NCI-H69 (cell line): ENCODE measurements around the gene HIPK2.

ENCODE experiments used
- DNase-seq: peaks from one replicate; lab custom pipeline; 2025; lab: John Stamatoyannopoulos, UW

HIPK2 gene

GRCh38 chr7:139783647-139784385 is 6.0 kb upstream of the HIPK2 start:
- peak; percentile 75 for DNase-seq

- DNase-seq: no peak
Measured at GRCh38 chr7:139782932-139783331, 5.1 kb upstream of the HIPK2 start.

GRCh38 chr7:139777133-139777891 is 486 bp downstream of the HIPK2 start:
- peak; percentile 78 for DNase-seq

DNA sequence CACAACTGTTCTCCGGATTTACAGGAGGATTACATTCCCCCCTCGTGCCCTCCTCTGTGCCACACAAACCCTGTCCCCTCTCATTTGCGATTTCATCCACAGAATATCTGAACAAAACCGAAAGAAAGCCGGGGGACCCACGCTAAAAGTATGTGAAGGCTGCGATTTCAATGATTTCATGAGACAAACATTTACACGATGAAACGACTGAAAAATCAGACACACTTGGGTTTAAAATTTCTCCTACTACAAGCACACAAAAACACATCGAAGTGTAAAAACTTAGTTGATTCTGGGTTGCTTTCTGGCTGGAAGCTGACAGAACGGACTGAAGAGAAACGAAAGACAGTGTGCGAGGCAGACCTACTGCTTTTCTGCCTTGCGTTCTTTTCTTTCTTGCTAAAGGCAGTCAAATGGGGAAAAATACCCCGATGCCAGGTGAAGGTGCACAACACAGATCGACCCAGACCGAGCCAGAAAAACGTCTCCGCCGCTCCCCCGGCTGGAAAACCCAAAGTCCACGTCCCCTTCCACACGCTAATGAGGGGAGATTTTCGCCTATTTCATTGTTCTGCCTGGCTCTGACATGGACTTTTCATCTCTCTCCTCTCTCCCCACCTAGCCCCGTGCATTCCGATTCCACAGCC is 1.2 kb downstream of the HIPK2 start:
- peak; percentile 79 for DNase-seq

- DNase-seq: peak; percentile 88
Measured at GRCh38 chr7:139775829-139776266, 1.9 kb downstream of the HIPK2 start.

DNA sequence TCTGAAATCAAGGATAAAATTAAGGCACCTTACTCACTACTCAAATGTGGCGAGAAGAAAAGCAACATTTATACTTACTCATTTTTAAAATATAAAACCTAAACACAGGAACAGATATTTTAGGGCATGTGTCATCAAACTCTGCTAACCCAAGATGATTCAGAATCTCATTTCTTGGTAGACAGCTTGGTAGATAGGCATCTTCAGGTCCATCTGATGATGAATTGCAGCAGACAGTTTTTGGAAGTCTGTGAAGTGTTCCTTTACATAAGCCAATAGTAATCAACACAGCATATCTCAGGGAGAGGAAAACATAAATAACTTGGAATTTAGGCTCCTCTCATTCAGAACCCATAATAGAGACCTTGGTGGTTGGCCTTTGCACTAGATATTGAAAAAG is 3.4 kb downstream of the HIPK2 start:
- DNase-seq: no peak

DNA sequence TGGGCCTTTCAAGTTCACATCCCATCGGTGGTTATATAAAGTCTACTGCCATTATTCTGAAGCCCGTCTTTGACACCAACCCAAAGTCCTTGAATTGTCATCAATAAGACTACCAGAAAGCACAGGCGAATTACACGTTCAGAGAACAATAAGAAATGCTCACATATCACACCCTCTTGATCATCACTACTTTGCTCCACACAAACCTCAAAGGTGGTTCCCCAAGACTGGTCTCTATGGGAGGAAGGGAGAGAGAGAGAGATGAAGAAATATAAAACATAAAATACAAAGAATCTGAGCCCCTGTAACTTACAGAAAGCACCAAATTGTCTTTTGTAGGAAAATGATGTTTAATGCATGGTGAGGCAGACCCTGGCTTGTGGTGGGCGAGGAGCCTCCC is 4.4 kb downstream of the HIPK2 start:
- no peak for DNase-seq

DNA sequence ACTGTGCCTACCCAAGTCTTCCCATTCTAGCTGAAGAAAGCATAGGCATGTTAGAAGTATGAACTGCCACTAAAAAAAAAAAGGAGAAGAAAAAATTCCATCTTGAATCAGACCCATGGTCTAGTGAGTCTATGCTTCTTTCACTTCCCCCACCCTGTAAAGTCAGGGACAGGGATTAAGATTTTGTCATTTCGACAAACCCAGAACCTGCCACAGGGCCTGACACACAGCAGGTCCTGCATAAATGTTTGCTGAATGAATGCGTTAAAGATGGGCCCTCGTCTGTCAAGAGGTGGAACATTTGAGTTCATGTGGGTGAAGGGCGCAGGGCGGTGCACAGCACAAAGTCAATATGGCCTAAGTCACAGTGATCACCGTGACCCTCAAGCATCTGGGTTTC is 4.9 kb downstream of the HIPK2 start:
- DNase-seq: no peak

- DNase-seq: no peak
Measured at GRCh38 chr7:139772115-139772514, 5.7 kb downstream of the HIPK2 start.

GRCh38 chr7:139771001-139771956 is 6.5 kb downstream of the HIPK2 start:
- DNase-seq: no peak

DNA sequence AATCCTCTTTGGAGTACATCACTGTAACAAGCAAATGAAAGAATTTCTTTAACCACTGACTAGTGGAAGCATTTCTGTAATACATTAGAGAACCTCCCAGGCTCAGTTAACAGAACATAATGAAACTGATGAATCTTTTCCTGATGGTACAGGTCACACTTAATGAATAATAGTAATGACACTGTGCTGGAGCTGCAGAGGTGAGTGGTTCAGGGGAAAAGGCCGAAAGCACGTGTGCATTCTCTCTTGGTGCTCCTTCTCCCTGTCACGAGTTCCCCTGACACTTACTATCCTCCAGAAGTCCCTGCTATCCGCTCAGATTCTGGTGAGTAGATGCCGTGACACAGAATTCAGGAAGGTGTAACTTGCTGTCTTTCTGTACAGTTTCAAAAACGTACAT is 8.0 kb downstream of the HIPK2 start:
- no peak for DNase-seq

- DNase-seq: no peak
Measured at GRCh38 chr7:139769066-139769465, 8.7 kb downstream of the HIPK2 start.

DNA sequence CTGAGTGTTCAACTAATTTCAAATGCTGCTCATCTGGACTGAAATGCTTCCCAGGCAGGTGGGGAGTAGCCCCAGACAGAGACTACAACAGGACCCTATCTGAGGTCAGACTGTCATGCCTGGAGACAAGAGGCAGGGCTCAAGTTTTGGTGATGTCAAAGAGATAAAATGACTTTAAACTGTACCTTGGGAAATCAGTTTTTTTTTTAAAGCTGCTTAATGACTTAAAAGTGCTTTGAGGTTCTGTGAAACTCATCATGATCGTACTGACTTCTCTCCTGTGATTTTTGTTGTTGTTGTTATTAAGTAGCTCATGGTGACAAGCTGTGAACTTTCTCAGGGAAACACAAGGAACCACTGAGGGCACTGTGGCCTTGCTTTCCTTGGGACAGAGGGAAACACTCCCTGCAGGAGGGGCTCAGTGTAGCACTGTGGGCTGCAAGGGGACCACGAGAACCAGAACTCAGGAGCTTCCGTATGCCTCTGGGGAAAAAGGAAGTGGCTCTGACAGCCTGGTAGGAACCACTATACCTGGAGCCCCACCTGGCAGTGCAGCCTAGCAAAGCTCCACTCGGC is 9.5 kb downstream of the HIPK2 start:
- no peak for DNase-seq

- no peak for DNase-seq
Measured at GRCh38 chr7:139767561-139767982, 10.2 kb downstream of the HIPK2 start.

DNA sequence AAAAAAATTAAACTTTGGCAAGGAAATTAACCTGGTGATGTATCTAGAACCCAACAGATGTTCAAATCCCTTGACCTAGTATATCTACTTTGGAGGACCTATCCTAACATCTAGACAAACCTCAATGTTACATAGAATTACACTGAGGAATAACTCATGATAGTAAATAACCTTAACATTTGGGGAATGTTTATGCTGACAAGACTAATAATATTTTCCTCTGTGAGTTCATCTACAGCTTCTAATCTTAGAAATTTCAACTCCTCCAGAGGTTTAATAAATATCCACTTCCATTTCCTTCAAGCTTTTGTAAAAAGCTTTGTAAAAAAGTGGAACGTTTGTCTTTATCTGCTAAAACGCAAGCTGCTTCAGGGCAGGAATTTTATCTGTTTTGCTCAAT is 12.7 kb downstream of the HIPK2 start:
- DNase-seq: no peak

DNA sequence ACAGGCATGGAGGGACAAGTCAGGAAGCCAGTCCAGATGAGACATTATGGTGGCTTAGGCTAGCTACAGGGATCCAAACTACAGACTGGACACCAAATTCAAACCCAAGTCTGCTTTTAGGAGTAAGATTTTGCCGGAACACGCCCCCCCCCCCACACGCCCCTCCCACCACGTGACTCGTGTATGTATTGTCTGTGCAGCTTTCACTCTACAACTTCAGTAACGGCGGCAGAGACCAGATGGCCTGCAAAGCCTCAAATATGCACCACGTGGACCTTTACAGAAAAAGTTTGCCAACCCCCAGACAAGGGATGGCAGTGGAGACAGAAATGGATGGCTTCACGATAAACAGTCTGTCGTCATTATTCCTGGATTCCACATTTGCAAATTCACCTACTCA is 14.5 kb downstream of the HIPK2 start:
- no peak for DNase-seq

DNA sequence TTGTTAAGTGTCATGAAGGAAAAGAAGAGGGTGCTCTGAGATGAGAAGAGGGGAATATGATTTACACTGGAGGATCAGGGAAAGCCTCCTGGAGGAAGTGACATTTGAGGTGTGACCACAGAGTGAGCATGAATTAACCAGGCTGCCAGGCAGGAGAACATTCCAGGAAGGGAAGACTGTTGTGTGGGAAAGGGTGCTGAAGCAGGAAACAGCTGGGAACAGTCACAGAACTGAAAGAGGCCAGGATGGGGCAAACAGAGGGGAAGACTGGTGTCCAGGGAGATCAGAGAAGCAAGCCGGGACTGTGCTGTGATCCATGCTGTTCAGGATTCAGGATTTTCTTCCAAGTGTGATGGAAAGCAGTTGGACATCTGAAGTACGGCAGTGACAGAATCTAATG is 14.9 kb downstream of the HIPK2 start:
- DNase-seq: no peak

- DNase-seq: peak; percentile 61
Measured at GRCh38 chr7:139758388-139758787, 19.4 kb downstream of the HIPK2 start.

DNA sequence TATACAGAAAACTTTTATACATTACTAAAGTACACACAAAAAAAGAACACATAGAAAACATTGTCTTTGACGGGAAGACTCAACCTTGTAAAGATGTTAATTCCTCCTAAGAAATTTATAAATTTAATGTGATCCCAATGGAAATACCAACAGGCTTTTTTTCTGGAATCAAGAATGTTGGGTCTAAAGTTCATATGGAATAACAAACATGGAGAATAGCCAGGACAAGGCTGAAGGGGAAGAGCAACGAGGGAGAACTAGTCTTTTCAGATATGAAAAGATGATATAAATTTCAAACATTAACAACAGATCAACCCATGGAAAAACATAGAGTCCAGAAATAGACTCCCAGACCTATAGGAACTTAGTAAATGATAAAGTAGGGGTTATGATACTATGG is 19.8 kb downstream of the HIPK2 start:
- DNase-seq: no peak

GRCh38 chr7:139753693-139754111 is 24.1 kb downstream of the HIPK2 start:
- peak; percentile 51 for DNase-seq

DNA sequence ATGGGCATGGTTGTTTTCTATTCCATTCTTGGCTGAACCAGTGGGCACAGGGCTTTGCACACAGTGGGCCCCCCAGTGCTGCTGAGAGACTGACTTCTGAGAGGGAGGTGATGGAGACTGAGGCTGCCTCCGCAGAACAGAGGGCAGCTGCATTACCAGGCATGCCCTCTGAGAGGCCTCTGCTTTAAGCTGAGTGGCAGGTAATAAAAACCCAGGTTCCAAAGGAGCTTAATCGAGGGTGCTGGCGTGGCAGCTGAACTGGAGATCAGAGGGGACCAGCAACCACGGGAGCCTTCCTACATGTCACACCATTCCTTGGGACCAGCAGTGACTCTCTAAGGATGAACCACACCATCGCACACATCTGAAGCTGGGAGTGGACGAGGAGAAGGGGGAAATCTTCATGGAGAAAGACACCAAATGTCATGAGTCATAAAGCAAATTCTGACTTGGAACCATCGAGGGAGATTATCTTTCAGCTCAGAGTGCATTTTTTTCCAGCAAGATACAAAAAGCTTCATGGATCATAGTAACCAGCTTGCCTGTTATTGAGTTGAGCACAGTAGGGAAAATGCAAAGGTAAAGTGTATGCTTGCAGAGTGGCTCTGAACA is 24.6 kb downstream of the HIPK2 start:
- DNase-seq: peak; percentile 46
